Gastrocnemius medialis (tissue), 4 donors: ENCODE results near the gene ANTXR1.

ENCODE experiments used
- POLR2A ChIP-seq, 2 donors: fragments of 450-650 bp; IDR thresholded peaks; one replicate each; pipeline ENCODE4 v1.6.1; 2017; ENCODE audit warnings: antibody characterized with exemption in 2 of 2, mild to moderate bottlenecking in 2 of 2, moderate library complexity in 2 of 2
- TF ChIP-seq, protein P1 (sequence below), 5 experiments: fragments of 450-650 bp in 3 of 5; fragments of 200-600 bp in 2 of 5; sonication (generic) in 2 of 5; IDR thresholded peaks in 4 of 5; conservative IDR thresholded peaks in 1 of 5; 1 replicate in 4 of 5; 2 replicates in 1 of 5; pipeline ENCODE4 v1.5.1; 2016 to 2019; ENCODE audit warnings: antibody characterized with exemption in 5 of 5, mild to moderate bottlenecking in 3 of 5, moderate library complexity in 3 of 5

GRCh38 chr2:69089266-69089665 is 76.3 kb downstream of the ANTXR1 start:
- TF ChIP-seq, protein P1, sequence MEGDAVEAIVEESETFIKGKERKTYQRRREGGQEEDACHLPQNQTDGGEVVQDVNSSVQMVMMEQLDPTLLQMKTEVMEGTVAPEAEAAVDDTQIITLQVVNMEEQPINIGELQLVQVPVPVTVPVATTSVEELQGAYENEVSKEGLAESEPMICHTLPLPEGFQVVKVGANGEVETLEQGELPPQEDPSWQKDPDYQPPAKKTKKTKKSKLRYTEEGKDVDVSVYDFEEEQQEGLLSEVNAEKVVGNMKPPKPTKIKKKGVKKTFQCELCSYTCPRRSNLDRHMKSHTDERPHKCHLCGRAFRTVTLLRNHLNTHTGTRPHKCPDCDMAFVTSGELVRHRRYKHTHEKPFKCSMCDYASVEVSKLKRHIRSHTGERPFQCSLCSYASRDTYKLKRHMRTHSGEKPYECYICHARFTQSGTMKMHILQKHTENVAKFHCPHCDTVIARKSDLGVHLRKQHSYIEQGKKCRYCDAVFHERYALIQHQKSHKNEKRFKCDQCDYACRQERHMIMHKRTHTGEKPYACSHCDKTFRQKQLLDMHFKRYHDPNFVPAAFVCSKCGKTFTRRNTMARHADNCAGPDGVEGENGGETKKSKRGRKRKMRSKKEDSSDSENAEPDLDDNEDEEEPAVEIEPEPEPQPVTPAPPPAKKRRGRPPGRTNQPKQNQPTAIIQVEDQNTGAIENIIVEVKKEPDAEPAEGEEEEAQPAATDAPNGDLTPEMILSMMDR (IDR thresholded peaks at IDR 0.05 in 4 of 5, conservative IDR thresholded peaks at IDR 0.05 in 1 of 5) = no peak
- TF ChIP-seq POLR2A (IDR thresholded peaks at IDR 0.05) = no peak
